HEK293T (cell line): ENCODE results near the gene DYDC1.

Source experiments
- L3MBTL2 ChIP-seq: fragments of 450-650 bp; conservative IDR thresholded peaks from 2 replicates; pipeline ENCODE4 v1.6.1; 2016; ENCODE audit warnings: mild to moderate bottlenecking
- LEF1 ChIP-seq: fragments of 450-650 bp; IDR thresholded peaks from 2 replicates; pipeline ENCODE4 v1.6.1; 2017; ENCODE audit warnings: mild to moderate bottlenecking, borderline replicate concordance

- TF ChIP-seq LEF1 (no peak), L3MBTL2 (no peak)
Observed at GRCh38 chr10:80372675-80373074, 16.1 kb upstream of the DYDC1 start.
